Colonic mucosa (tissue), 4 donors: ENCODE data around the gene POLDIP3. TPM values are rescaled to one million over a fixed set of nuclear protein-coding genes. Genes with fewer than 3 reads are reported as not detected.

ENCODE experiments used
- DNase-seq: peaks from one replicate; pipeline ENCODE4 v3.0.0-alpha.2; 2020
- H3K27ac ChIP-seq: fragments of 200-600 bp; one replicate; pipeline ENCODE4 v1.8.0; 2021
- H3K27me3 ChIP-seq: fragments of 200-600 bp; one replicate; pipeline ENCODE4 v1.8.0; 2021
- H3K36me3 ChIP-seq: fragments of 200-600 bp; one replicate; pipeline ENCODE4 v1.8.0; 2021
- H3K4me1 ChIP-seq: fragments of 200-600 bp; one replicate; pipeline ENCODE4 v1.8.0; 2021; ENCODE audit warnings: mild to moderate bottlenecking
- H3K4me3 ChIP-seq: fragments of 200-600 bp; one replicate; pipeline ENCODE4 v1.8.0; 2021
- H3K9ac ChIP-seq, 2 donors: one replicate each; pipeline ENCODE4 v1.7.0; 2013; ENCODE audit warnings: control low read depth in 2 of 2, low read depth in 2 of 2, low read length in 2 of 2
- H3K9me3 ChIP-seq: fragments of 200-600 bp; one replicate; pipeline ENCODE4 v1.8.0; 2021
- CTCF ChIP-seq: fragments of 200-600 bp; IDR thresholded peaks from one replicate; pipeline ENCODE4 v1.8.0; 2022; ENCODE audit warnings: antibody characterized with exemption, mild to moderate bottlenecking
- intact Hi-C: fragments of 100-400 bp; cut with DNase I; formaldehyde crosslinking; loops from one replicate; pipeline ENCODE4 v1.14.1; 2022
- total RNA-seq, 2 donors: library from RNA; stranded (reverse); fragmentation: NEBNext Ultra II Directional in 1 of 2; extraction: Animal tissue kit (Norgen Biotek cat#: 25700) in 1 of 2; gene quantifications; one replicate each; pipeline ENCODE4 v1.2.1, GENCODE V29; 2021
- donor health status: healthy.
- donor health status: DM: no; HTN: no; CAD: no.
- donor health status: DM: no; HTN: no; CAD: no.

The POLDIP3 gene
- 10 to 100 TPM; 55.0 to 68.2 TPM for total RNA-seq

GRCh38 chr22:42614312-42615091 lies at the start of gene POLDIP3:
TSS of gene POLDIP3 (minus strand) at chr22:42614883. CDS start at chr22:42614857, 26 bp downstream.
- peak within 1 kb of the TSS; percentile 57 for H3K4me3 ChIP-seq
- peak within 1 kb of the TSS; percentile 90 for H3K27ac ChIP-seq
- peaks cover 20% of the 10 kb centered on the region for H3K4me1 ChIP-seq
- peak within 1 kb of the TSS; percentile 90 to 98 for H3K9ac ChIP-seq
- no peaks in the 10 kb centered on the region for H3K9me3 ChIP-seq
- TF ChIP-seq CTCF, result peak; percentile 24
- no peaks in the 10 kb centered on the region for H3K36me3 ChIP-seq
- intact Hi-C loops, result no loop called here
- no peaks in the 10 kb centered on the region for H3K27me3 ChIP-seq
- DNase-seq, result peak; percentile 99

GRCh38 chr22:42661985-42662831 lies 47.5 kb upstream of the POLDIP3 start:
- DNase-seq, result peak; percentile 91
- TF ChIP-seq CTCF, result peak; percentile 69
- no peaks in the 10 kb centered on the region for H3K9me3 ChIP-seq
- peak overlapping the region in 1 of 2 donors; percentile 70 for H3K9ac ChIP-seq
- H3K27me3 ChIP-seq, result no peaks in the 10 kb centered on the region
- no peaks in the 10 kb centered on the region for H3K36me3 ChIP-seq
- H3K4me1 ChIP-seq, result no peaks in the 10 kb centered on the region
- intact Hi-C loops, result loop anchor here (5.0 to 10.0 kb wide), 2 partner anchors 113 to 160 kb away; no protein-coding TSS in a partner anchor
- H3K27ac ChIP-seq, result no peak overlapping the region
- H3K4me3 ChIP-seq, result peak overlapping the region; percentile 50

GRCh38 chr22:42656578-42656977 lies 41.9 kb upstream of the POLDIP3 start:
- no peak for DNase-seq
- H3K36me3 ChIP-seq, result no peaks in the 10 kb centered on the region
- no peak overlapping the region for H3K4me3 ChIP-seq
- intact Hi-C loops, result no loop called here
- H3K9ac ChIP-seq, result no peak overlapping the region
- H3K27ac ChIP-seq, result no peak overlapping the region
- no peaks in the 10 kb centered on the region for H3K9me3 ChIP-seq
- no peaks in the 10 kb centered on the region for H3K4me1 ChIP-seq
- TF ChIP-seq CTCF, result no peak
- H3K27me3 ChIP-seq, result no peaks in the 10 kb centered on the region

- no peak for DNase-seq
- no peaks in the 10 kb centered on the region for H3K4me1 ChIP-seq
- H3K36me3 ChIP-seq, result no peaks in the 10 kb centered on the region
- H3K27ac ChIP-seq, result no peak overlapping the region
- no peak overlapping the region for H3K9ac ChIP-seq
- intact Hi-C loops, result no loop called here
- no peak overlapping the region for H3K4me3 ChIP-seq
- H3K27me3 ChIP-seq, result no peaks in the 10 kb centered on the region
- TF ChIP-seq CTCF, result no peak
- no peaks in the 10 kb centered on the region for H3K9me3 ChIP-seq
These were observed 41.0 kb upstream of the POLDIP3 start for GRCh38 chr22:42655693-42656092.

GRCh38 chr22:42654436-42655073 lies 39.9 kb upstream of the POLDIP3 start:
- no peak for DNase-seq
- Histone ChIP-seq H3K36me3 (no peaks in the 10 kb centered on the region), H3K9me3 (no peaks in the 10 kb centered on the region), H3K9ac (no peak overlapping the region), H3K27me3 (no peaks in the 10 kb centered on the region), H3K27ac (no peak overlapping the region), H3K4me3 (no peak overlapping the region), H3K4me1 (no peaks in the 10 kb centered on the region)
- intact Hi-C loops, result no loop called here
- TF ChIP-seq CTCF, result no peak
